Measurements from ENCODE around the gene DENND4A. TPM values are rescaled to one million over a fixed set of nuclear protein-coding genes. Genes with fewer than 3 reads are reported as not detected.
"Not testable (repeated sequence)": the region's sequence is repeated elsewhere in the genome, so short reads cannot be mapped to it uniquely, and the experiment has no call there.

Gene DENND4A
- total RNA-seq, 1 donor from 2014 or later: 21.9 TPM

DNA sequence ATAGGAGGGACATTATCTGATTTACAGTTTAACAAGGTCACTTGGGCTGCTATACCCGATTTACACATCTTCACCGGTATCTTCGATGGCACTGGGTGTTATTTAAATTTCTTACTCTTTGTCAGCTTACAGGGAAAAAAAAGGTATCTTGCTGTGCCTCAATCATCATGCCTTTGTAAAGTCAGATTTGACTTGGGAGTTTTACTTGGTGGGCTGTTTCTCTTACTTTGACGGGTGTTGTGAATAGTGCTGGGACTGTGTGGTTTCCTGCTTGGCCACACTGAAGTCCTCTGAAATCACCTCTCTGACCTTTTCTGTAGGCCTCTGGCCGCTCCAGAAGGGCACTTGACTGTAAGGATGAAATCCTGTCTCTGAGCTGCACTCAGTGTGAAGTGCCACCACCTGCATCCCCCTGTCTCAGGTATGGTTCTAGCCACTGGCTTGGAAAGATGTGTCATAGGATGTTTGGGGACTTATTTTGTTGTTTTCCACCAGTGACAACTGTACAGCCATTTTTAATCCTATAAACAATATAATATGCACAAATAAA is 173.5 kb downstream of the DENND4A start:
- TF ChIP-seq, protein P1, sequence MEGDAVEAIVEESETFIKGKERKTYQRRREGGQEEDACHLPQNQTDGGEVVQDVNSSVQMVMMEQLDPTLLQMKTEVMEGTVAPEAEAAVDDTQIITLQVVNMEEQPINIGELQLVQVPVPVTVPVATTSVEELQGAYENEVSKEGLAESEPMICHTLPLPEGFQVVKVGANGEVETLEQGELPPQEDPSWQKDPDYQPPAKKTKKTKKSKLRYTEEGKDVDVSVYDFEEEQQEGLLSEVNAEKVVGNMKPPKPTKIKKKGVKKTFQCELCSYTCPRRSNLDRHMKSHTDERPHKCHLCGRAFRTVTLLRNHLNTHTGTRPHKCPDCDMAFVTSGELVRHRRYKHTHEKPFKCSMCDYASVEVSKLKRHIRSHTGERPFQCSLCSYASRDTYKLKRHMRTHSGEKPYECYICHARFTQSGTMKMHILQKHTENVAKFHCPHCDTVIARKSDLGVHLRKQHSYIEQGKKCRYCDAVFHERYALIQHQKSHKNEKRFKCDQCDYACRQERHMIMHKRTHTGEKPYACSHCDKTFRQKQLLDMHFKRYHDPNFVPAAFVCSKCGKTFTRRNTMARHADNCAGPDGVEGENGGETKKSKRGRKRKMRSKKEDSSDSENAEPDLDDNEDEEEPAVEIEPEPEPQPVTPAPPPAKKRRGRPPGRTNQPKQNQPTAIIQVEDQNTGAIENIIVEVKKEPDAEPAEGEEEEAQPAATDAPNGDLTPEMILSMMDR (IDR thresholded peaks at IDR 0.05): no peak
- intact Hi-C loops (cut with DNase I): loop anchor here (10.0 kb wide), 1 partner anchor 876 kb away; the partner anchor contains the start of gene SNAPC5
- no peaks in the 10 kb centered on the region for H3K4me1 ChIP-seq

DNA sequence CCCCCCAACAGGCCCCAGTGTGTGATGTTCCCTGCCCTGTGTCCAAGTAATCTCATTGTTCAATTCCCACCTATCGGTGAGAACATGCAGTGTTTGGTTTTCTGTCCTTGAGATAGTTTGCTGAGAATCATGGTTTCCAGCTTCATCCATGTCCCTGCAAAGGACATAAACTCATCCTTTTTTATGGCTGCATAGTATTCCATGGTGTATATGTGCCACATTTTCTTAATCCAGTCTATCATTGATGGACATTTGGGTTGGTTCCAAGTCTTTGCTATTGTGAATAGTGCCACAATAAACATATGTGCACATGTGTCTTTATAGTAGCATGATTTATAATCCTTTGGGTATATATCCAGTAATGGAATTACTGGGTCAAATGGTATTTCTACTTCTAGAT is 176.2 kb downstream of the DENND4A start:
- H3K9me3 ChIP-seq; DNase-seq (ENCODE audit: low spot score in 2 of 2); H3K27me3 ChIP-seq; H3K4me3 ChIP-seq; H3K27ac ChIP-seq; H3K36me3 ChIP-seq: not testable (repeated sequence)
- intact Hi-C loops (cut with DNase I): loop anchor here (10.0 kb wide), 1 partner anchor 879 kb away; the partner anchor contains the start of gene SNAPC5
- peaks cover 4 to 12% of the 10 kb centered on the region in 2 donors for H3K4me1 ChIP-seq

More for the DNA sequence above, 173.5 kb downstream of the DENND4A start:
- Histone ChIP-seq H3K4me3 (no peak overlapping the region), H3K9me3 (no peaks in the 10 kb centered on the region), H3K27ac (no peak overlapping the region), H3K27me3 (no peaks in the 10 kb centered on the region), H3K36me3 (no peaks in the 10 kb centered on the region)
- DNase-seq (ENCODE audit: low spot score in 2 of 2): no peak

DNA sequence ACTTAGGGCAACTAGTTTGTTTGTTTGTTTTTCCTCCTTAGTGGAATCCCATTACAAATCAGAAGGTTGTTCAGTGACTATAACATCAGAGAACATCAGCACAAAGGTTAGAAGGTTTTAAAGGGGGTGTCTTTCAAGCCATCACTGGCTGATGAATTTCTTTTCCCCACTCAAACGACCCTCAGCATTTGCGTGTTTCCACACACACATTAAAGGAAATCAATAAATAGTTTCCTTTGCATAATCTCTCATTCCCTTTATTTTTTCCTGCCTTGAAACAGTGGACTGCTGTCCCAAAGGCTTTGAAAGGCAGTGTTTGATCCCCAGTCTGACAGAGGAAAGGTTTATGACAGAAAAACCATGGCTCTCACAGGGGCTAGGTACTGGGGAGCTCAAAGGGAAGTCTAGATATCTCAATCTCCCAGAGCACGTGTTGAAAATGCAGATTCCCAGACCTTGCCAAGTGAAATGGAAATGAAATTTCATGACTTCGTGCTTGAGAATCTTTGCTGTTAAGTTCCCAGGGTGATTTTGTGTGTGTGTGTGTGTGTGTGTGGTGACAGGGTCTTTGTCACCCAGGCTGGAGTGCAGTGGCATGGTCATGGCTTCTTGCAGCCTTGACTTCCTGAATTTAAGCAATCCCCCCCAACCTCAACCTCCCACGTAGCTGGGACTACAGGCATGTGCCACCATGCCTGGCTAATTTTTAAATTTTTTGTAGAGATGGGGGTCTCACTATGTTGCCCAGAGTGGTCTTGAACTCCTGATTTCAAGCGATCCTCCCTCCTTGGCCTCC is 178.9 kb downstream of the DENND4A start:
- intact Hi-C loops (cut with DNase I): loop anchor here (5.0 to 10.0 kb wide), 4 partner anchors 81 to 882 kb away; partner anchors contain the start of genes DENND4A, HACD3, PARP16 and SNAPC5
- no peak overlapping the region for H3K4me3 ChIP-seq
- H3K36me3 ChIP-seq: no peaks in the 10 kb centered on the region
- no peak for DNase-seq (ENCODE audit: low spot score in 2 of 2)
- no peaks in the 10 kb centered on the region for H3K9me3 ChIP-seq
- TF ChIP-seq, protein P1 (IDR thresholded peaks at IDR 0.05): no peak
- no peaks in the 10 kb centered on the region for H3K27me3 ChIP-seq
- no peak overlapping the region for H3K27ac ChIP-seq
- H3K4me1 ChIP-seq: peaks cover 10 to 19% of the 10 kb centered on the region in 2 donors

DNA sequence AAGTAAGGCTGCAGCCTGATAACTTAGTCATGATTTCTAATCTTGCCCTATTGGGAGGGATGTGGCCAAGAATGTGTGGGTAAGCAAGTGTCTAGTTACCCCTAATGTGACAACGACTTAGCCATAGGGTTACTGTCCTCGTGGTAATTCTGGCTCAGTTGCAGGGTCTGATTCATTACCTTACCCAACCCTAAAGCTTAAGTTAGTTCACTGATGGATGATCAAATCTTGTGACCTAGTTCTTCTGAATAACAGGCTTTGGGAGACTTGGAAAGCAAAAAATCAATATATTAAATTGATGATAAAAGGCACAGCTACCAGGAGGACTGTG is 179.5 kb downstream of the DENND4A start:
- Histone ChIP-seq H3K9me3 (no peaks in the 10 kb centered on the region), H3K4me1 (peaks cover 10 to 19% of the 10 kb centered on the region in 2 donors), H3K36me3 (no peaks in the 10 kb centered on the region), H3K27ac (peak overlapping the region; percentile 89 to 97), H3K27me3 (no peaks in the 10 kb centered on the region), H3K4me3 (no peak overlapping the region)
- DNase-seq (ENCODE audit: low spot score in 2 of 2): no peak
- TF ChIP-seq, protein P1 (IDR thresholded peaks at IDR 0.05): no peak
- intact Hi-C loops (cut with DNase I): loop anchor here (5.0 to 10.0 kb wide), 4 partner anchors 80 to 882 kb away; partner anchors contain the start of genes DENND4A, HACD3, PARP16 and SNAPC5

DNA sequence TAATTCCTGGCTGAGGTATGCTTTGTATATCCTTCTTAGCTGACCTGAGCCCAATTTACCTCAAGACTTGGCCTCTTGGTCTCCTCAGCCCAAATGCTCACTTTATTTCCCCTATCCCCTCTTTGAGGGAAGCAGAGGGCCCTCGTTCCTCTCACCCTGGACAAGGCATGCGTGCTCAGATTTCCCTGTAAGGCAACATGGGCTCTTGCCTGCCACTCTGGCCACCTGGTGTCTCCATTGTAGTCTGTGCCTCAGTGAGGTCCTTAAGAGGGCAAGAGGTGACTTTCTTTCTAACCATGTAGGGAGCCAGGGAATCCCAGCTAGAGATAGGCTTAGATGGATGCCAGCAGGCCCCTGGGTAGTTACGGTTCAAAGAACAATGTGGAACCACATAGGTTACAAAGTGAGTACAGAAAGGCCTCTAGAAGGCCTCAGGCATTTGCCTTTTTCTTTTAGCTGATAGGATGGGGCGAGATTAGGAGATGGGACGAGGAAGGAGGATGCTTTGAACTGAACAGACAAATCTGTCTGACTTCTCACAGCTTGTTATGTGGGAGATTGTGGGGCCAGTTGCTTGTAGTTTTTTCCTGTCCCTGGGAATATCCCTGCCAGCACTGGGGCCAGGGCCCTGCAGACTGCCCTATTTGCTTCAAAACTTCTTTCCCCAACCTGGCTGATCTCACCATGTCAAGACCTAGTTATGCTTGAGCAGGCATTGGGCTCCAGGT is 180.0 kb downstream of the DENND4A start:
- peak overlapping the region; percentile 96 to 100 for H3K4me3 ChIP-seq
- no peaks in the 10 kb centered on the region for H3K9me3 ChIP-seq
- intact Hi-C loops (cut with DNase I): loop anchor here (1.0 to 10.0 kb wide), 6 partner anchors 80 to 883 kb away; partner anchors contain the start of genes DENND4A, DPP8, HACD3 and PARP16
- DNase-seq (ENCODE audit: low spot score in 2 of 2): no peak
- no peaks in the 10 kb centered on the region for H3K36me3 ChIP-seq
- TF ChIP-seq, protein P1 (IDR thresholded peaks at IDR 0.05): no peak
- peaks cover 10 to 19% of the 10 kb centered on the region in 2 donors for H3K4me1 ChIP-seq
- peak overlapping the region; percentile 89 to 97 for H3K27ac ChIP-seq
- H3K27me3 ChIP-seq: no peaks in the 10 kb centered on the region
